Measurements from ENCODE around the gene SLC25A30. TPM values are rescaled to one million over a fixed set of nuclear protein-coding genes. Genes with fewer than 3 reads are reported as not detected.

The SLC25A30 gene
- total and polyA plus RNA-seq, 2 of the 13 experiments (the other 11 are each of a cell fraction or from before 2014, with no cell fraction given) = 19.6 to 22.5 TPM

DNA sequence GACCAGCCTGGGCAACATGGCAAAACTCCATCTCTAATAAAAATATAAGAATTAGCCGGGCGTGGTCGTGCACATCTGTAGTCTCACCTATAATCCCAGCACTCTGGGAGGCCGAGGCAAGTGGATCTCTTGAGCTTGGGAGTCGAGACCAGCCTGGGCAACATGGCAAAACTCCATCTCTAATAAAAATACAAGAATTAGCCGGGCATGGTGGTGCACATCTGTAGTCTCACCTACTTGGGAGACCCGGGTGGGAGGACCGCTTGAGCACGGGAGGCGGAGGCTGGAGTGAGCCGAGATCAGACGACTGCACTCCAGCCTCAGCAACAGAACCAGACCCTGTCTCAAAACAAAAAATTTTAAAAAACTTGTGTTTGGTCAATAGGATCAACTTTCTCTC, 7.7 kb downstream of the SLC25A30 start:
- H3K27ac ChIP-seq (ENCODE audit: extremely low read length, insufficient read depth, low read length) = no peak overlapping the region
- no TSS peak for BruUV-seq (replicated peaks)
- H3K27me3 ChIP-seq (ENCODE audit: control insufficient read depth in 1 of 2, insufficient read depth in 2 of 2, low read length in 2 of 2) = no peaks in the 10 kb centered on the region
- H3K9me3 ChIP-seq (ENCODE audit: low read length) = no peaks in the 10 kb centered on the region
- no peak overlapping the region for H3K4me3 ChIP-seq (replicated peaks in 1 of 3; ENCODE audit: insufficient read depth in 1 of 3, low read depth in 2 of 3, low read length in 3 of 3)
- intact Hi-C loops (cut with micrococcal nuclease; ENCODE audit: unreplicated experiment) = no loop called here
- H2AFZ ChIP-seq (ENCODE audit: low read length) = no peak overlapping the region
- peaks cover 34% of the 10 kb centered on the region for H3K4me1 ChIP-seq (ENCODE audit: insufficient read depth, low read length)
- no peak overlapping the region for H3K9ac ChIP-seq (ENCODE audit: insufficient read depth, low read depth, low read length)
- H3K4me2 ChIP-seq (ENCODE audit: low read depth, low read length) = no peak overlapping the region
- H3K79me2 ChIP-seq (ENCODE audit: insufficient read depth, low read length) = peaks cover 38% of the 10 kb centered on the region
- in situ Hi-C loops (cut with HindIII; ENCODE audit: extremely low pct_ligation_motif_present, low pct_unique_long_range_greater_than_20kb) = no loop called here
- WGBS (ENCODE audit: low lambda C conversion rate) = 95% methylated on average over 12 of the region's 12 CpGs
- ATAC-seq (no peak), DNase-seq (ENCODE audit: low spot score) (no peak), FAIRE-seq (no peak)
- H3K36me3 ChIP-seq (replicated peaks in 1 of 2; ENCODE audit: control insufficient read depth in 1 of 2, insufficient read depth in 2 of 2, low read length in 2 of 2) = peaks cover 13 to 49% of the 10 kb centered on the region in 2 experiments
- ChIA-PET CTCF (ENCODE audit: low intra/inter-chr PET ratio, low total read pairs) (no interaction called here), POLR2A (no interaction called here)
- H4K20me1 ChIP-seq (ENCODE audit: insufficient read depth, low read length) = peaks cover 15% of the 10 kb centered on the region; the same call in 1 of the 2 replicates
- TF ChIP-seq TOPORS (CRISPR knock-in tag; IDR thresholded peaks at IDR 0.05) (no peak), MIER3 (CRISPR knock-in tag; IDR thresholded peaks at IDR 0.05; ENCODE audit: borderline replicate concordance) (no peak), ZNF343 (CRISPR knock-in tag; IDR thresholded peaks at IDR 0.05) (no peak), ZNF264 (CRISPR knock-in tag; IDR thresholded peaks at IDR 0.05) (no peak), ZNF691 (CRISPR knock-in tag; IDR thresholded peaks at IDR 0.05; ENCODE audit: borderline replicate concordance, low read depth) (no peak), ZNF34 (CRISPR knock-in tag; IDR thresholded peaks at IDR 0.05; ENCODE audit: borderline replicate concordance) (no peak), SMARCE1 (IDR thresholded peaks at IDR 0.05; ENCODE audit: borderline replicate concordance) (no peak), MTA3 (CRISPR knock-in tag; IDR thresholded peaks at IDR 0.05) (no peak), TCF12 (IDR thresholded peaks at IDR 0.05) (no peak), TCF12 (CRISPR knock-in tag; IDR thresholded peaks at IDR 0.05) (no peak), NFIB (CRISPR knock-in tag; IDR thresholded peaks at IDR 0.05; ENCODE audit: borderline replicate concordance) (no peak), MTA1 (CRISPR knock-in tag; IDR thresholded peaks at IDR 0.05; ENCODE audit: borderline replicate concordance) (no peak), LRRFIP1 (CRISPR knock-in tag; conservative IDR thresholded peaks at IDR 0.05) (no peak), ZNF3 (CRISPR knock-in tag; IDR thresholded peaks at IDR 0.05) (no peak)
- TF ChIP-seq, protein P1, sequence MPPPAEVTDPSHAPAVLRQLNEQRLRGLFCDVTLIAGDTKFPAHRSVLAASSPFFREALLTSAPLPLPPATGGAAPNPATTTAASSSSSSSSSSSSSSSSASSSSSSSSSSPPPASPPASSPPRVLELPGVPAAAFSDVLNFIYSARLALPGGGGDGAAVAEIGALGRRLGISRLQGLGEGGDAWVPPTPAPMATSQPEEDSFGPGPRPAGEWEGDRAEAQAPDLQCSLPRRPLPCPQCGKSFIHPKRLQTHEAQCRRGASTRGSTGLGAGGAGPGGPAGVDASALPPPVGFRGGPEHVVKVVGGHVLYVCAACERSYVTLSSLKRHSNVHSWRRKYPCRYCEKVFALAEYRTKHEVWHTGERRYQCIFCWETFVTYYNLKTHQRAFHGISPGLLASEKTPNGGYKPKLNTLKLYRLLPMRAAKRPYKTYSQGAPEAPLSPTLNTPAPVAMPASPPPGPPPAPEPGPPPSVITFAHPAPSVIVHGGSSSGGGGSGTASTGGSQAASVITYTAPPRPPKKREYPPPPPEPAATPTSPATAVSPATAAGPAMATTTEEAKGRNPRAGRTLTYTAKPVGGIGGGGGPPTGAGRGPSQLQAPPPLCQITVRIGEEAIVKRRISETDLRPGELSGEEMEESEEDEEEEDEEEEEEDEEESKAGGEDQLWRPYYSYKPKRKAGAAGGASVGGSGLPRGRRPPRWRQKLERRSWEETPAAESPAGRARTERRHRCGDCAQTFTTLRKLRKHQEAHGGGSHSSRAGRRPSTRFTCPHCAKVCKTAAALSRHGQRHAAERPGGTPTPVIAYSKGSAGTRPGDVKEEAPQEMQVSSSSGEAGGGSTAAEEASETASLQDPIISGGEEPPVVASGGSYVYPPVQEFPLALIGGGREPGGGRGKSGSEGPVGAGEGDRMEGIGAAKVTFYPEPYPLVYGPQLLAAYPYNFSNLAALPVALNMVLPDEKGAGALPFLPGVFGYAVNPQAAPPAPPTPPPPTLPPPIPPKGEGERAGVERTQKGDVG (CRISPR knock-in tag; IDR thresholded peaks at IDR 0.05; ENCODE audit: borderline replicate concordance) = no peak
- TF ChIP-seq, protein P2, sequence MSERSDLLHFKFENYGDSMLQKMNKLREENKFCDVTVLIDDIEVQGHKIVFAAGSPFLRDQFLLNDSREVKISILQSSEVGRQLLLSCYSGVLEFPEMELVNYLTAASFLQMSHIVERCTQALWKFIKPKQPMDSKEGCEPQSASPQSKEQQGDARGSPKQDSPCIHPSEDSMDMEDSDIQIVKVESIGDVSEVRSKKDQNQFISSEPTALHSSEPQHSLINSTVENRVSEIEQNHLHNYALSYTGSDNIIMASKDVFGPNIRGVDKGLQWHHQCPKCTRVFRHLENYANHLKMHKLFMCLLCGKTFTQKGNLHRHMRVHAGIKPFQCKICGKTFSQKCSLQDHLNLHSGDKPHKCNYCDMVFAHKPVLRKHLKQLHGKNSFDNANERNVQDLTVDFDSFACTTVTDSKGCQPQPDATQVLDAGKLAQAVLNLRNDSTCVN (CRISPR knock-in tag; IDR thresholded peaks at IDR 0.05; ENCODE audit: borderline replicate concordance) = no peak

All from HepG2 (cell line).